Upper lobe of left lung (tissue), 4 donors: ENCODE results near the gene PBRM1.

Experiments used
- CTCF ChIP-seq, 6 experiments: fragments of 450-650 bp in 4 of 6; fragments of 200-600 bp in 2 of 6; sonication (generic) in 2 of 6; IDR thresholded peaks; one replicate each; pipeline ENCODE4 v1.5.1; 2016 to 2019; ENCODE audit warnings: antibody characterized with exemption in 6 of 6
- EP300 ChIP-seq, 4 donors: sonication (generic); formaldehyde crosslinking; IDR thresholded peaks; one replicate each; pipeline ENCODE4 v1.5.1; 2017; ENCODE audit warnings: antibody characterized with exemption in 4 of 4, control low read depth in 2 of 4

GRCh38 chr3:52715714-52716305 is 30.1 kb upstream of the PBRM1 start:
- no peak for TF ChIP-seq EP300 (IDR thresholded peaks at IDR 0.05)
- no peak for TF ChIP-seq CTCF (IDR thresholded peaks at IDR 0.05)
